Left cardiac atrium (tissue), 4 donors: ENCODE data around the gene PXN. TPM values are rescaled to one million over a fixed set of nuclear protein-coding genes. Genes with fewer than 3 reads are reported as not detected.
"Not testable (repeated sequence)": the region's sequence is repeated elsewhere in the genome, so short reads cannot be mapped to it uniquely, and the experiment has no call there.

Source experiments
- ATAC-seq, 2 donors: fragments of 200-7000 bp; cut with Tn5 transposase; one replicate each; pipeline ENCODE4 v1.9.1; 2020; ENCODE audit warnings: mild to moderate bottlenecking in 2 of 2, moderate library complexity in 2 of 2
- DNase-seq: peaks from one replicate; pipeline ENCODE4 v3.0.0-alpha.2; 2020
- intact Hi-C, 2 donors: fragments of 100-400 bp; cut with DNase I; formaldehyde crosslinking; loops; one replicate each; pipeline versions ENCODE4 v1.14.1 to v1.15.1; 2022 to 2023
- total RNA-seq, 2 donors: library from RNA; stranded (reverse); fragmentation: NEBNext Ultra II Directional; extraction: Animal tissue kit (Norgen Biotek cat#: 25700); gene quantifications; one replicate each; pipeline ENCODE4 v1.2.1, GENCODE V29; 2021
- donor health status: DM: no; HTN: yes; CAD: no.
- donor health status: DM: no; HTN: yes; CAD: no; lungs with severe emphysema.
- donor health status: DM: yes; HTN: yes; CAD: no.
- donor health status: Dilated cardiomyopathy.

PXN gene
- total RNA-seq, 2 donors from 2014 or later, result 70.3 to 86.1 TPM

DNA sequence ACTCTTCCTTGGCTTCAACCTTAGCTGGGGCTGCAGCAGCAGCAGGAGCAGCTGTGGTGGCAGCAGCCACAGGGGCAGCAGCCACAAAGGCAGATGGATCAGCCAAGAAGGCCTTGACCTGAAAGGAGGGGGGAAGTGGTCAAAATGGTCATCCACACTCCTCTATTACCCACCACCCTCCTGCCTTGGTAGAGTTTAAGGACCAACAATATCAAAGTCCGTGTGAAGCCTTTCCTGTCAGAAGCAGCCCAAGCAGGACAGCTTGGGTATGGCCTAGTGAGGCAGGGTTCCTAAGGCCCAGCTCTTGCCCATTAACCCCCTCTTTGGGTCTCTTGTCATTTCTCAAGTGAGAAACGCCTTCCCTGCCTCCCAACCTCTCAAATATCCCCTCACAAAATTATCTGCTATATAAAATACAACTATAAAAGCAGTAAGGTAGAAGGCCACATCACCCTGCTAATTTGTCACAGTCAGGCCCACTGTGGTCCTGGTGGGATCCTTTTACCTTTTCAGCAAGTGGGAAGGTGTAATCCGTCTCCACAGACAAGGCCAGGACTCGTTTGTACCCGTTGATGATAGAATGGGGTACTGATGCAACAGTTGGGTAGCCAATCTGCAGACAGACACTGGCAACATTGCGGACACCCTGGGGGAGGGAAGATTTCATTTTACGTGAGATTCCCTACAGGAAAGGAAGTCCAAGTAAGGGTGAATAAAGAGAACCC is 68.6 kb downstream of the PXN start:
- intact Hi-C loops, ATAC-seq, DNase-seq: not testable (repeated sequence)

- ATAC-seq, result no peak
- intact Hi-C loops, result no loop called here
- DNase-seq, result no peak
Observed at GRCh38 chr12:120196363-120196762, 69.2 kb downstream of the PXN start.

GRCh38 chr12:120194534-120195395 is 70.8 kb downstream of the PXN start, which contains the start of gene GCN1:
Gene GCN1 (minus strand): TSS chr12:120194715. CDS start chr12:120194697, 18 bp downstream.
- DNase-seq (peak; percentile 88), ATAC-seq (peak; percentile 97)
- intact Hi-C loops, result no loop called here

- ATAC-seq, result peak; percentile 27 to 56
- intact Hi-C loops, result no loop called here
- DNase-seq, result no peak
Observed at GRCh38 chr12:120194226-120194533, 71.3 kb downstream of the PXN start.

- intact Hi-C loops, DNase-seq, ATAC-seq: not testable (repeated sequence)
Observed at GRCh38 chr12:120193286-120193685, 72.2 kb downstream of the PXN start.

GRCh38 chr12:120190985-120191480 is 74.5 kb downstream of the PXN start:
- intact Hi-C loops, result no loop called here
- no peak for DNase-seq
- ATAC-seq, result no peak

GRCh38 chr12:120190386-120190785 is 75.1 kb downstream of the PXN start:
- intact Hi-C loops, result no loop called here
- ATAC-seq, result no peak

DNA sequence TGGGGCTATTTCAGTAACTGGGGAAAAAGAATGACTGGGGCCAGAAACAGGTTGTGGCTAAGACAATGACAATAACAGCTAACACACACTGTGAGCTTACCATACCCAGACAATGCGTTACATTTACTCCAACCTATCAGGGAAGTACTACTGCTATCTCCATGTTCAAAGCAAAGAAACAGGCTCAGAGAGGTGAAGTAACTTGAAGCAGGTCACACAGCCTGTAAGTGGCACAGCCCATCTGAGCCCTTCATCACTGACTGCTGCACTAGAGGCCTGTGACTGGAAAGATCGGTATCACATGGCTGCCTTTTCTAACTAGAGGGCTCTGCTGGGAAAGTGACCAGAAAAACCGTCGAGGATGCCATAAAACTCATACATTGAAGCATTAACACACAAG is 78.9 kb downstream of the PXN start:
- DNase-seq (no peak), ATAC-seq (no peak)
- intact Hi-C loops, result no loop called here

More at GRCh38 chr12:120190386-120190785, 75.1 kb downstream of the PXN start:
- DNase-seq, result no peak

GRCh38 chr12:120183211-120183631 is 82.3 kb downstream of the PXN start:
- intact Hi-C loops, result no loop called here
- ATAC-seq (peak; percentile 43 to 58), DNase-seq (no peak)

GRCh38 chr12:120181991-120182631 is 83.4 kb downstream of the PXN start:
- ATAC-seq (no peak), DNase-seq (no peak)
- intact Hi-C loops, result no loop called here

- intact Hi-C loops, result no loop called here
- DNase-seq, result no peak
- no peak for ATAC-seq
Observed at GRCh38 chr12:120180975-120181374, 84.6 kb downstream of the PXN start.

DNA sequence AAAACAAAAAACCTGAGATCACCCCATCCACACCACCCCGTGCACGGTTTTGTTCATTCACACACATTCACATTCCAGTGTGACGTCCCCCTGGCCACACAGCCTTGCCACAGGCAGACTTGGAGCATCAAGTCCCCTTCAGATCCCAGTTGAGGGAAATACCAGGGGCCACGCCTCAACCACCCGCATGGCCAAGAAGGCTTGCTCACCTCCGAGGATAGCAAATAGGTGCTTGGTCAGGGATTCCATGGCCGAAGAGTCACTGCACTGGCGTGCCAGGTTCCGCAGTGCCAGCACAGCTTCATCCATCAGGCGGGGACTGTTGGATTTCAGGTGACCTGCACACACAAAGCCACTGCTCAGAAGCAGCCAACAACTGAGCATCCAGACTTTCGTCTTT is 90.0 kb downstream of the PXN start:
- no peak for DNase-seq
- no peak for ATAC-seq
- intact Hi-C loops, result loop anchor here in 1 of 2 donors (5.0 kb wide), 1 partner anchor 38 kb away; no protein-coding TSS in a partner anchor

GRCh38 chr12:120175062-120175461 is 90.5 kb downstream of the PXN start:
- intact Hi-C loops, result loop anchor here in 1 of 2 donors (5.0 kb wide), 1 partner anchor 38 kb away; no protein-coding TSS in a partner anchor
- no peak for ATAC-seq
- no peak for DNase-seq

GRCh38 chr12:120172053-120172452 is 93.5 kb downstream of the PXN start:
- intact Hi-C loops, result no loop called here
- ATAC-seq (no peak), DNase-seq (no peak)

DNA sequence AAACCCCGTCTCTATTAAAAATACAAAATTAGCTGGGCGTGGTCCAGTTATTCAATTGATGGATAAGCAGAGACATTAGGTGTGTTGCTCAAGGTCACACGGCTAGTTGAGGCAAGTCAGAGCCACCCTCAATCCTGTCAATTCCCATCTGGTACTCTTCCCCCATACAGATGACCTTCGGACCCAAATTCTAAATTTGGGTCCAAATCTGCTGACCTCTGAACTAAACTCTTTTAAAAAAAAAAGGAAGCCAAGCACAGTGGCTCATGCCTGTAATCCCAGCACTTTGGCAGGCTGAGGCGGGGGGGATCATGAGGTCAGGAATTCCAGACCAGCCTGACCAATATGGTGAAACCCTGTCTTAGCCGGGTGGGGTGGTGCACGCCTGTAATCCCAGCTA is 94.9 kb downstream of the PXN start:
- DNase-seq, result no peak
- intact Hi-C loops, result no loop called here
- no peak for ATAC-seq

GRCh38 chr12:120169946-120170345 is 95.6 kb downstream of the PXN start:
- ATAC-seq, result peak in 1 of 2 donors; percentile 70

GRCh38 chr12:120168337-120168736 is 97.2 kb downstream of the PXN start:
- ATAC-seq (no peak), DNase-seq (no peak)
- intact Hi-C loops, result no loop called here

More at GRCh38 chr12:120169946-120170345, 95.6 kb downstream of the PXN start:
- intact Hi-C loops, result no loop called here
- DNase-seq, result no peak

DNA sequence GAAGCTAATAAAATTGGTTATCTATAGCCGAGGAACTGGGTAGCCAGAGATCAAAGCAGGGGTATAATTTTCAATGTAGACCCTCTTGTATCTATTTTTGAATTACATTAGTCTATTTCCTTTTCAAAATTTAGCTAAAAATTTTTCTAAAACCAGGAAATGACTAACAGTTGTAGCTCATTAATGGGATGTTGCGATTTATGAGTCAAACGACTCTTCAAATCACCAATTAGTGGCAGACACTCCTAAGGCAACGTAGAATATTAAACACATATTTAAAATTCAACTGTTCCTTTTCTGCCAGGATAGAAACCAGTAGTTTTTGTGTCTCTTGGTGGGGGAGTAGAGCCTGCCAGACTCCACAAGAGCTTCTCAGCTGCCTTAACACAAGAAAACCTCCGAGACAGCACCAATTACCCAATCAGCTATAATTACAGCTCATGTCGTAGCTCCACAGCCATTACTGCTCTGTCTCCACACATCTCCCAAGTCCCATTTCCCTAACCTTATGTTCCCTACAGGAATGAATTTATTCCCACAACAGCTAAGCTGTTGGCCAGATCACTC is 97.9 kb downstream of the PXN start:
- intact Hi-C loops, result no loop called here
- no peak for ATAC-seq
- no peak for DNase-seq

GRCh38 chr12:120164293-120164692 is 101.2 kb downstream of the PXN start:
- intact Hi-C loops, result no loop called here
- no peak for ATAC-seq
- no peak for DNase-seq
